K562 treated with DMSO at 1 percent for 48 hours (cell line): ENCODE measurements around the gene PRR20E. TPM values are rescaled to one million over a fixed set of nuclear protein-coding genes. Genes with fewer than 3 reads are reported as not detected.

Source experiments
- total RNA-seq: library from RNA; unstranded; fragments of 300-600 nt; gene quantifications from 2 replicates; pipeline ENCODE4 v1.2.3, GENCODE V29; 2022; ENCODE audit warnings: low replicate concordance; ENCODE audit errors: extremely low read depth

The PRR20E gene
- not detected in 2 replicates for total RNA-seq

DNA sequence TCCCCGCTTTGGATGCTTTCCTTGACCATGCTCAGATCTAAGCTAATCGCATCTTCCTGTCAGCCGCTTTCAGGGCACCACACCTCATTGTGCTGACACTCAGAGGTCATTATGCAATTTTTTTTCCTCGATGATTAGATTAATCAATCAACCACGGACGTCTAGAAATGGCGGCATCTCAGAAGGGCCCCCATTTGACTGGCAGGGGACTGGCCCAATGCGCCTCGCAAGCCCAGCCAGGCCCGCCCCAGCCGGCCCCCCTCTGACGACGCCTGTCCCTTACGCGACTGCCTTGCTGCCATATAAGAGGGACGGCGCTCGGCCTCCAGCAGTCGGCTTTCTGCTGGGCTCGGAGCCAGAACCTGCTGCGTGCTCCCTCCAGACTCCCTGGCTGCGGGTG is at the start of gene PRR20E:
Gene PRR20E, plus strand, starts transcription at position 301 of the 400 bp plus-strand sequence. CDS start 387 bp downstream, outside the sequence.

DNA sequence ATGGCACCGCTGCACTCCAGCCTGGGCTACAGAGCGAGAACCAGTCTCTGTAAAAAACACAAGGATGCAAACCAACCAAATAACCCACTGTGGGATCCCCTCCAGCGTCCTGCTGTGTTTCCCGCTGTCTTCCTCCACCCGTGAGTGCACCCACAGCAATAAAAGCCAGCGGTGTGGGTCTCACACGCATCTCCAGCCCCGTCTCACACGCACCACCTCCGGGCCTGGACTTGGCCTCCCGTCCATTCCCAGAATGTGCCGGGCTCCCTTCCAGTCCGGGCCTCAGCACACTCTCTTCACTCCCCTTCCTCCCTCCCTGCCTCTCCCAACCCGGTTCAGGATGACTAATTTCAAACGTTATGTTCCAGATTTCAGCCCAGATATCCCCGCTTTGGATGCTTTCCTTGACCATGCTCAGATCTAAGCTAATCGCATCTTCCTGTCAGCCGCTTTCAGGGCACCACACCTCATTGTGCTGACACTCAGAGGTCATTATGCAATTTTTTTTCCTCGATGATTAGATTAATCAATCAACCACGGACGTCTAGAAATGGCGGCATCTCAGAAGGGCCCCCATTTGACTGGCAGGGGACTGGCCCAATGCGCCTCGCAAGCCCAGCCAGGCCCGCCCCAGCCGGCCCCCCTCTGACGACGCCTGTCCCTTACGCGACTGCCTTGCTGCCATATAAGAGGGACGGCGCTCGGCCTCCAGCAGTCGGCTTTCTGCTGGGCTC is 26.6 kb upstream of the PRR20E start, which contains the start of gene PRR20A:
Gene PRR20A, plus strand, starts transcription at position 684 of the 734 bp plus-strand sequence. CDS start 387 bp downstream, outside the sequence.

GRCh38 chr13:57147188-57147587 is 19.8 kb upstream of the PRR20E start, which contains the start of gene PRR20B:
TSS of gene PRR20B (plus strand) at chr13:57147488. CDS start at chr13:57147875, 387 bp downstream.

GRCh38 chr13:57153761-57154160 is 13.2 kb upstream of the PRR20E start, which contains the start of gene PRR20C:
TSS of gene PRR20C (plus strand) at chr13:57154061. CDS start at chr13:57154448, 387 bp downstream.

DNA sequence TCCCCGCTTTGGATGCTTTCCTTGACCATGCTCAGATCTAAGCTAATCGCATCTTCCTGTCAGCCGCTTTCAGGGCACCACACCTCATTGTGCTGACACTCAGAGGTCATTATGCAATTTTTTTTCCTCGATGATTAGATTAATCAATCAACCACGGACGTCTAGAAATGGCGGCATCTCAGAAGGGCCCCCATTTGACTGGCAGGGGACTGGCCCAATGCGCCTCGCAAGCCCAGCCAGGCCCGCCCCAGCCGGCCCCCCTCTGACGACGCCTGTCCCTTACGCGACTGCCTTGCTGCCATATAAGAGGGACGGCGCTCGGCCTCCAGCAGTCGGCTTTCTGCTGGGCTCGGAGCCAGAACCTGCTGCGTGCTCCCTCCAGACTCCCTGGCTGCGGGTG is 6.7 kb upstream of the PRR20E start, which contains the start of gene PRR20D:
Gene PRR20D, plus strand, starts transcription at position 301 of the 400 bp plus-strand sequence. CDS start 387 bp downstream, outside the sequence.

Other genes with a start within 250 kb of the PRR20E start
- not detected in 2 replicates for gene PRR20A, start 26.3 kb upstream of the PRR20E start, total RNA-seq
- gene PRR20B, start 19.7 kb upstream of the PRR20E start, total RNA-seq, result not detected in 2 replicates
- gene PRR20C, start 13.1 kb upstream of the PRR20E start, total RNA-seq, result not detected in 2 replicates
- not detected in 2 replicates for gene PRR20D, start 6.6 kb upstream of the PRR20E start, total RNA-seq